ENCODE results near the gene JPH4. TPM values are rescaled to one million over a fixed set of nuclear protein-coding genes. Genes with fewer than 3 reads are reported as not detected.

The JPH4 gene
- total and polyA plus RNA-seq, 2 donors (not counting 1 experiment from before 2014, with no cell fraction given), result not detected

- no peak for DNase-seq (ENCODE audit: low read depth in 2 of 2)
- Histone ChIP-seq H3K27ac (ENCODE audit: insufficient read depth, low read length) (no peak overlapping the region), H3K4me3 (replicated peaks in 1 of 4; ENCODE audit: control extremely low read depth in 1 of 4, insufficient read depth in 1 of 4, low read depth in 3 of 4, low read length in 4 of 4) (no peak overlapping the region), H2AFZ (ENCODE audit: low read length) (no peak overlapping the region), H3K36me3 (ENCODE audit: control insufficient read depth, insufficient read depth, low read length) (no peaks in the 10 kb centered on the region), H3K79me2 (ENCODE audit: control insufficient read depth, insufficient read depth, low read length) (no peaks in the 10 kb centered on the region), H3K4me1 (ENCODE audit: control insufficient read depth, extremely low read depth, insufficient read depth, low read length) (no peaks in the 10 kb centered on the region), H3K4me2 (ENCODE audit: extremely low read depth, insufficient read depth, low read length) (no peak overlapping the region), H4K20me1 (ENCODE audit: control insufficient read depth, extremely low read depth, insufficient read depth, low read length) (no peaks in the 10 kb centered on the region), H3K27me3 (ENCODE audit: control insufficient read depth, insufficient read depth, low read length) (no peaks in the 10 kb centered on the region), H3K9me3 (ENCODE audit: control insufficient read depth, insufficient read depth, low read depth, low read length) (no peaks in the 10 kb centered on the region), H3K9ac (ENCODE audit: insufficient read depth, low read length) (no peak overlapping the region)
- TF ChIP-seq CTCF (conservative IDR thresholded peaks at IDR 0.05 in 1 of 2, IDR thresholded peaks at IDR 0.05 in 1 of 2; ENCODE audit: low read depth in 1 of 2, low read length in 2 of 2) (no peak), EZH2 (IDR thresholded peaks at IDR 0.05; ENCODE audit: low read length, missing control alignments) (no peak)
Observed at GRCh38 chr14:23609001-23609400, 30.4 kb upstream of the JPH4 start.

DNA sequence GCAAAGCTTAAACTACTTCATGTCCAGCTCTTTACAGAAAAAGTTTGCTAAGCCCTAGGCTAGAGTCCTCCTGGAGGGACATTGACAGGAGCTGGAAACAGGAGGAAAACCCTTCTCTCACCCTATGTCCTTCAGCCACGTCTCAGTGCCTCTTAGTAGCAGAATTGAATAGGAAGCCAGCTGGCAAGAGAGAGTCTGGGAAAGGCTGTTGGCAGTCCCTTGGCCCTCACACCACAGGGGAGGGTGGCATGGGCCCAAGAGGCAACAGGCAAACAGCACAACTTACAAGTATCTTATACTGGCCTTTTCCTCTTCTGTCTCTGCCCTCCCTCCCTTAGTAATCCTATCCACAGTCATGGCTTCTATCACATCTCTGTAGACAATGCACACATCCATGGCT lies 29.9 kb upstream of the JPH4 start:
- Histone ChIP-seq H3K27me3 (ENCODE audit: control insufficient read depth, insufficient read depth, low read length) (no peaks in the 10 kb centered on the region), H3K4me3 (replicated peaks in 1 of 4; ENCODE audit: control extremely low read depth in 1 of 4, insufficient read depth in 1 of 4, low read depth in 3 of 4, low read length in 4 of 4) (no peak overlapping the region)
- TF ChIP-seq CTCF (conservative IDR thresholded peaks at IDR 0.05 in 1 of 2, IDR thresholded peaks at IDR 0.05 in 1 of 2; ENCODE audit: low read depth in 1 of 2, low read length in 2 of 2), result no peak
- no peak for TF ChIP-seq EZH2 (IDR thresholded peaks at IDR 0.05; ENCODE audit: low read length, missing control alignments)

GRCh38 chr14:23605931-23606585 lies 27.5 kb upstream of the JPH4 start:
- H3K4me1 ChIP-seq (ENCODE audit: control insufficient read depth, extremely low read depth, insufficient read depth, low read length), result no peaks in the 10 kb centered on the region
- H3K36me3 ChIP-seq (ENCODE audit: control insufficient read depth, insufficient read depth, low read length), result no peaks in the 10 kb centered on the region
- H3K9me3 ChIP-seq (ENCODE audit: control insufficient read depth, insufficient read depth, low read depth, low read length), result no peaks in the 10 kb centered on the region
- H3K4me2 ChIP-seq (ENCODE audit: extremely low read depth, insufficient read depth, low read length), result no peak overlapping the region
- no peak overlapping the region for H3K27ac ChIP-seq (ENCODE audit: insufficient read depth, low read length)
- no peaks in the 10 kb centered on the region for H3K27me3 ChIP-seq (ENCODE audit: control insufficient read depth, insufficient read depth, low read length)
- peak in 1 of 2 donors; percentile 34 for DNase-seq (ENCODE audit: low read depth in 2 of 2)
- no peak overlapping the region for H3K9ac ChIP-seq (ENCODE audit: insufficient read depth, low read length)
- H3K79me2 ChIP-seq (ENCODE audit: control insufficient read depth, insufficient read depth, low read length), result no peaks in the 10 kb centered on the region
- H2AFZ ChIP-seq (ENCODE audit: low read length), result no peak overlapping the region
- TF ChIP-seq EZH2 (IDR thresholded peaks at IDR 0.05; ENCODE audit: low read length, missing control alignments) (no peak), CTCF (conservative IDR thresholded peaks at IDR 0.05 in 1 of 2, IDR thresholded peaks at IDR 0.05 in 1 of 2; ENCODE audit: low read depth in 1 of 2, low read length in 2 of 2) (no peak)
- H4K20me1 ChIP-seq (ENCODE audit: control insufficient read depth, extremely low read depth, insufficient read depth, low read length), result no peaks in the 10 kb centered on the region
- no peak overlapping the region for H3K4me3 ChIP-seq (replicated peaks in 1 of 4; ENCODE audit: control extremely low read depth in 1 of 4, insufficient read depth in 1 of 4, low read depth in 3 of 4, low read length in 4 of 4)

More for the DNA sequence above, 29.9 kb upstream of the JPH4 start:
- Histone ChIP-seq H3K9me3 (ENCODE audit: control insufficient read depth, insufficient read depth, low read depth, low read length) (no peaks in the 10 kb centered on the region), H3K4me1 (ENCODE audit: control insufficient read depth, extremely low read depth, insufficient read depth, low read length) (no peaks in the 10 kb centered on the region), H3K9ac (ENCODE audit: insufficient read depth, low read length) (no peak overlapping the region), H3K27ac (ENCODE audit: insufficient read depth, low read length) (no peak overlapping the region), H4K20me1 (ENCODE audit: control insufficient read depth, extremely low read depth, insufficient read depth, low read length) (no peaks in the 10 kb centered on the region), H2AFZ (ENCODE audit: low read length) (no peak overlapping the region), H3K36me3 (ENCODE audit: control insufficient read depth, insufficient read depth, low read length) (no peaks in the 10 kb centered on the region), H3K79me2 (ENCODE audit: control insufficient read depth, insufficient read depth, low read length) (no peaks in the 10 kb centered on the region), H3K4me2 (ENCODE audit: extremely low read depth, insufficient read depth, low read length) (no peak overlapping the region)
- no peak for DNase-seq (ENCODE audit: low read depth in 2 of 2)
